HG02610 (cell line): ENCODE data around the gene GPR156.
A peak's percentile ranks its signal among the peaks of the same experiment; 100 is the strongest.

Source experiments
- ATAC-seq: cut with Tn5 transposase; IDR thresholded peaks from one replicate; pipeline ENCODE4 v1.9.1; 2021; ENCODE audit warnings: mild to moderate bottlenecking, moderate library complexity; ENCODE audit not compliant: unreplicated experiment

Gene GPR156

GRCh38 chr3:120198305-120198878 is 86.6 kb downstream of the GPR156 start:
- ATAC-seq, result no peak

DNA sequence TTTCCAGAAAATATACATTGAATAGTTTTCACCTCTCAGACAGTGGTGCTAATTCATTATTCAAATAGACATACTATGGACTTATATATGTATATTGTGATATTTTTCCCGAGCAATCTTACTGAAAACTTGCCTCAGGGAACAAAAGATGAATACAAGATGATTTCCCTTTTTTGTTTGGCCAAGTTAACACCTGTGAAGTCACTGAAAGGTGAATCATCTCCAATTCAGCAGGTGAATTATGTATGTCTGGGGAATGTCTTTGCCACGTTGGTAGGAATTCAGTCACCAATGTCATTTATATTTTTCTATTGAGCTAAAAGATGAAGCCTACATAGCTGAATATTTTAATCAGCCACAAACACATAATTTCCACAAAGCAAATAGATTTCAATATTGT is 88.2 kb downstream of the GPR156 start:
- ATAC-seq, result no peak

DNA sequence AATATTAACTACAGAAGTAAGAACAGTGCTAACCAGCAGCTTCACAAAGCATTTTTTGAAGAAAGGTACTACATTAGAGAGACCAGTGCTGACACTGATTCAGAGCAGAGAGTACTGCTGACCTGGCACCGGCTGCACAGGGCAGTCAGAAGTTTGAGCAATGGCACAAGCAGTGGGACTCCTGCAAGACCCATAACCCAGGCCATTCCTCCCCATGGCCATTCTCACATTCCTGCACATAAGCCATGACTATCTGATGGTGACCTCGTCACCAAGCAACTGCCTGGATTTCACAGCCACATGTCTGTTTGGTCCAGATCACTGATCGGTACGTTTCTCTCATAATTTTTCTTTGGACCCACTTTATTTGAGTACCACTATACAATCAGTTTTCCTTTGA is 88.7 kb downstream of the GPR156 start:
- no peak for ATAC-seq

DNA sequence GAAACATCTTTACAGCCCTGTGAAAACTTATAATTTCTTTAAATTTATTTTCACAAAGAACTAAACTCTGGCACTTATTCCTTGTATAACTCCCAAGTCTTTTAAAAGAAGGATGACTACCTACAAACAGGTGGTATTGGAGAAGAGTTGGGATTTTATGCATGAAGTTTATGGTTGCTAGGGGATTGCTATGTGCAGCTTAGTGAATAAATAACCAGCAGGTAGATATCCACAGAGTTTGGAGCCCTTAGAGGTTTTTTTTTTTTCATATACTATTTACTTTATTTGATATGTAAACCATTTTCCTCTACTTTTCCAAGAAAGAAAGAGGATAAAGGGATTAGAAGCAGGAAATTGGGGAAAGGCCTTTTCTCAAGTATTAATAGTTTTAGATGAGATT is 91.5 kb downstream of the GPR156 start:
- no peak for ATAC-seq

DNA sequence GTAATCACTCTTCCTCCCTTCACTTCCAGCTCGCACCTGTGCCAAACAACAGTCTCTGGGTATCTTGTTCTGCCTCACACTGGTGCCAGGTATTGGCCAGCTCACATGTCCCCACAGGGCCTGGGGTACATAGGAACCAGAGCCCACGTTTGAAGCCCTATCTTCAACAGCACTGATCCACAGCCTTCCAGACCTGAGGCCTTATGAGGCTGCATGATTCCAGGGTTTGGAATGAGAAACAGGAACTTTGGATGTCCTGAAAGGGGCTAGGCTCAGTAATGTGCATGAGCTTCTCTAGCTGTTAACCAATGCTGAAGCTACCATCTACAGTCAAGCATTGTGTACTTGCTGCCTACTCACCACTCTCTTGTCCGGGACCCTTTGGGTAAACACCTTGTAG is 92.4 kb downstream of the GPR156 start:
- ATAC-seq, result no peak

- no peak for ATAC-seq
These were observed 92.9 kb downstream of the GPR156 start for GRCh38 chr3:120192159-120192558.

GRCh38 chr3:120182613-120183511 is 102.2 kb downstream of the GPR156 start:
- ATAC-seq, result no peak

GRCh38 chr3:120181632-120182031 is 103.4 kb downstream of the GPR156 start:
- ATAC-seq, result no peak

GRCh38 chr3:120180731-120181412 is 104.2 kb downstream of the GPR156 start:
- no peak for ATAC-seq

- ATAC-seq, result no peak
These were observed 107.2 kb downstream of the GPR156 start for GRCh38 chr3:120177707-120178306.

- no peak for ATAC-seq
These were observed 107.9 kb downstream of the GPR156 start for GRCh38 chr3:120177151-120177550.

DNA sequence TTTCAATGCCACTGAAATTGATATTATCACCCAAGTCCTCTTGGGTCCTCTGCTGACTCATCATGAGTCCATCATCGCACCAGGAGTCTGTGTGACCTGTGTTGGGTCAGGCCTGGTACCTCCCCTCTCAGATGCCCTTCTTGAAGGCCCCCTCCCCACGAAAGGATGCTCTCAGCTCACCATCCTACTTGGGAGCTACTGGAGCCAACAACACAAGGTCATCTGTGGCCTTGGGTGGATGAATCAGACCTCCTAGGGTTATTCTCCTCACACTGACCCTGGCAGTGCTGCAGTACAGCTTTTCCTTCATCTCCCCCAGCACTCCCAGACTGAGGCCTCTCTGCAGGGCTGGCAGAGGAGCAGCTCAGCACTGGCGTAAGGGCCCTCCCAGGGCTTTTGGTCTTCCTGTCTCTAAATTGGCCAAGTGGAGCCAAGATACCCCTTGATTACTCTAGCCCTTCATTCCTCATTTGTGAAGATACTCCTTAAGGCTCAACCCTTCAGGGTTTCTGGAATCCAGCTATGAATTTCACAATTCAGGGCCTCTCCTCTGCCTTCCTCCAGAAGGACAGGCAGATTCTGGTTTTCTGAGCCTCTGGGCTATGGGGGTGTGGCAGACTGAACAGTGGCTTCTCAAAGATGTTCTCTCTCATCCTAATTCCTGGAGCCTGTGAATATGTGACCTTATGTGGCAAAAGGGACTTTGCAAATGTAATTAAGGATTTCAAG is 110.0 kb downstream of the GPR156 start:
- ATAC-seq, result no peak

- no peak for ATAC-seq
These were observed 111.9 kb downstream of the GPR156 start for GRCh38 chr3:120173056-120173675.

GRCh38 chr3:120172070-120172469 is 113.0 kb downstream of the GPR156 start:
- ATAC-seq, result no peak

GRCh38 chr3:120171134-120171873 is 113.7 kb downstream of the GPR156 start:
- no peak for ATAC-seq

- ATAC-seq, result peak; percentile 43
These were observed 114.8 kb downstream of the GPR156 start for GRCh38 chr3:120170223-120170622.

GRCh38 chr3:120169407-120169806 is 115.6 kb downstream of the GPR156 start:
- ATAC-seq, result no peak

DNA sequence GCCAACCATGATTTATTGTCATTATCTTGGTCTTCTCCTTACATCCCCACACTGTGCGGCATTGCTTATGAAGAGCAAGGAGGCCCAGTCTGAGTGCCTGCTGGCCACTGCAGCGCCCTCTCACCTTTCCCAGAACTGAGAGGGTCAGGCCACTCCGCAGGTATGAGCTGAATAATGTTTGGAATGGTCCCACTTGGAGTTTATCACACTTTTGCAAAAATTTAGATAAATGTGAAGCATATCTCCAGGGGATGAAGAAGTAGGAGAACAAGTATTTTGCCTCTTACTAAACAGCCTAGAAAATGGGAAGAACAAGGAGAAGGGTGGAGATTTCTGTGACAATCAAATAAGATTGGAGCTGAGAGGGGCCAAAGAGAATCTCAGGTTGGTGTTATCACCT is 116.4 kb downstream of the GPR156 start:
- no peak for ATAC-seq

DNA sequence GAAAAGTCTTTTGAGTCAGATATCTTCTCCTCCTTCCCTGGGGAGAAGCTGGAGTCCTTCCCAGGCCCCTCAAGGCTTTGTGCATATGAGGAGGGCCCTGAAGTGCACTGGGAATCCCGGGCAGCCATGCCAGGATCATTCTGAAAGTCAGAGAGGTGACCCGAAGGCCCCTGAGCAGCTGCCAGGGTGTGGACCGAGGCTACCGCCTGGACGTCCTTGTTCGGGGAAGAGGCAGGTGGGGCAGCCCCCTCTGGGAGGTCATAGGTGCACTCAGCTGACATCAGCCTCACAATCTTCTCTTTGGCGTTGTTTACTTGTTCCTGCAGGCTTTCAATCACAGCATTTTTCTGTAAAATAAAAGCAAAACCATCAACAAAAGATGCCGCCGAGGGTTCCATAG is 117.0 kb downstream of the GPR156 start:
- ATAC-seq, result no peak

DNA sequence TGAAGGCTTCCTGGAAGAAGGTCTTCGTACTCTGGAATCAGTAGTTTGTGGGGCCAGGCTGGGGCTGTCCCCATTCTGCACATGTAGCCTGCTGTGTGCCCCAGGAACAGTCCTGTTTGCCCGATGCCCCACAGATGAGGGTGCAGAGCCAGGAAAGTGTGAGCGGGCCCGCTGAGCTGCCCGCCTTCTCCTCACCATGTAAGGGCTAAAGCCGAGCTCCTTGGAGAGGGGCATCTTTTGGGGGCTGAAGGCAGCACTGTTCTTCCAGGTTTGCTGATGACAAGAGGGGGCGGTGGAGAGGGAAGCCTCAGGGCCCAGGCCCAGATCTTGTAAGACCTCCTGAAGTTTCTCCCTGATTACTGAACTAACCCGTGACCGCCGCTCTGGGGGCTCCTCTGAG is 117.5 kb downstream of the GPR156 start:
- ATAC-seq, result no peak
